Right forelimb (tissue), 1 donor: ENCODE measurements around the gene UNG.

Experiments used
- DNase-seq: peaks from one replicate; pipeline ENCODE4 v3.0.0-alpha.2; 2018

Gene UNG

GRCh38 chr12:109092497-109093021, 4.8 kb upstream of the UNG start:
- no peak for DNase-seq

DNA sequence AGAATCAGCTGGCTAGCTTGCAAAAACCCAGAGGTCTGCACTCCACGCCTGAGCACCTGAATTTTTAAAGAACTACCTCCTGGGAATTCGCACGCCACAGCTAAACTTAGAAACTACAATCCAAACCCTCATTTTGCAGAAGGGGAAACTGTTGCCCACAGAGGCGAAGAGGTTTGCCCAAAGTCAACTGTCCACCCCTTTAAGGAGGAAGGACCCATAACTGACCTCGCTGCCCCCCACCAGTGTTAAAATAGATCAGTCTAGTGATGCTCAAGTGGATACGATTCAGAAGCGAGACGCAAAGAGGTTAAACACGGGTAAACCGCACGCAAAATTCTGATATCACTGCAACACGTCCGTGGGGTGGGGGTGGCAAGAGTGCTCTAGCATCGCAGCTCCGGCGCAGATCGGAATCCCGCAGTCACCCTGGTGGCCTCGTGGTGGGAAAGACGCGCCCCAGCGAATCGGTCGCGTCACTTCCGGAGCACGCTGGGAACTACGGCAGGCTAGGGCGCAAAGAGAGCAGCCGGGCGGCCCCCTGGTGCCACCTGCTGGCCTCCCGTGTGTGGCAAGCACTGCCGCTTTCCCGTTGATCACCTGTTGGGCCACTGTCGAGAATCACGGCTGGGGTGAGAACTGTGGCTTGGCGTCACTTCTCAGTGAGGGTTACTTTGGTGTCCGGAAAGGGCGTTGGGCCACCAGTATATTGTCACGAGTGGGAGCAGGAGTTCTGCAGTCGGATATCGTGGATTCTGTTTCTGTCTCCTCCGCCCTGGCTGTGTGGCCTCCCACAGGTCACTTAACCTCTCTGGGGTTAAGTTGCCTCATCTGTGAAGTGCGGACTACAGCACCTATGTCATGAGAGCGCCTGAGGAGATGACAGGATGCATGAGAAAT, 4.1 kb upstream of the UNG start, which contains the start of gene ALKBH2:
TSS of gene ALKBH2 (minus strand) at position 451 of the 897 bp plus-strand sequence. CDS start 686 bp downstream, outside the sequence.
- peak; percentile 95 for DNase-seq

DNA sequence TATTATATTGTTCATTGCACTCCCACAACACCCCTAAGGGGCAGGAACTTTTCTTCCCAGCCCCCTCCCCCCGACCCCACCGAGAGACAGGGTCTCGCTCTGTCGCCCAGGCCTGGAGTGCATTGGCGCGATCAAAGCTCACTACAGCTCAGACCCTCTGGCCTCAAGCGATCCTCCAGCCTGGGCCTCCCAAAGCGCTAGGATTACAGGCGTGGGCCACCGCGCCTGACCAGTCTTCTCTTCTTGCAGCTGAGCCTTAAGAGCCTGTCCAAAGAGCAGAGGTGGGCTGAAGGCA, 310 bp upstream of the UNG start:
- no peak for DNase-seq

DNA sequence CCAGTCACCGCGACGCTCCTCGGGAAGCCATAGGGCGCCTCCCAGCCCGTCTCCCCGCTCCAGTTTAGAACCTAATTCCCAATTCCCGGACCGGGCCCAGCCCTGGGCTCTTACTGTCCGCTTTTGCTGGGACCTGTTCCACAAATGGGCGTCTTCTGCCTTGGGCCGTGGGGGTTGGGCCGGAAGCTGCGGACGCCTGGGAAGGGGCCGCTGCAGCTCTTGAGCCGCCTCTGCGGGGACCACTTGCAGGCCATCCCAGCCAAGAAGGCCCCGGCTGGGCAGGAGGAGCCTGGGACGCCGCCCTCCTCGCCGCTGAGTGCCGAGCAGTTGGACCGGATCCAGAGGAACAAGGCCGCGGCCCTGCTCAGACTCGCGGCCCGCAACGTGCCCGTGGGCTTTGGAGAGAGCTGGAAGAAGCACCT, 797 bp downstream of the UNG start:
- no peak for DNase-seq

GRCh38 chr12:109098651-109099050, 1.3 kb downstream of the UNG start:
- no peak for DNase-seq

DNA sequence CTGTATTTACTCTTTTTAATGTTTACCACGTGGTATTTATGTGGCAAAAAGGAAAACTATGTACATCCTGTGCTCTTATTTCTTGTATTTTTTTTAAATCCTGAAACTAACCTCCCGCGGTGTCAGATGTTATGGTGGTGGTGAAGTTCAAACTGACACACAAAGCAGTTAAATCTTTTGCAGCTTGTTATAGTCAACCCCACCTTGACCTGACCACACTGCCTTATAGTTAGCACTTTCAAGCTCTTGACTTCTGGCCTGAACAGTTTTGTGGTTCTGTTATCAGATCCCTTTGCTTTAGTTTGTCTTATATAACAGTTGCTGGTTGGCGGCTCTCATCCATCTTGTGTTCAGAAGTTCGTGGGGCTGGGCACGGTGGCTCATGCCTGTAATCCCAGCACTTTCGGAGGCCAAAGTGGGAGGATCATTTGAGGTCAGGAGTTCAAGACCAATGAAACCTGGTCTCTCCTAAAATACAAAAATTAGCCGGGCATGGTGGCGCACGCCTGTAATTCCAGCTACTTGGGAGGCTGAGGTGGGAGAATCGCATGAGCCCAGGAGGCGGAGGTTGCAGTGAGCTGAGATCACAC, 2.1 kb downstream of the UNG start:
- DNase-seq = no peak

DNA sequence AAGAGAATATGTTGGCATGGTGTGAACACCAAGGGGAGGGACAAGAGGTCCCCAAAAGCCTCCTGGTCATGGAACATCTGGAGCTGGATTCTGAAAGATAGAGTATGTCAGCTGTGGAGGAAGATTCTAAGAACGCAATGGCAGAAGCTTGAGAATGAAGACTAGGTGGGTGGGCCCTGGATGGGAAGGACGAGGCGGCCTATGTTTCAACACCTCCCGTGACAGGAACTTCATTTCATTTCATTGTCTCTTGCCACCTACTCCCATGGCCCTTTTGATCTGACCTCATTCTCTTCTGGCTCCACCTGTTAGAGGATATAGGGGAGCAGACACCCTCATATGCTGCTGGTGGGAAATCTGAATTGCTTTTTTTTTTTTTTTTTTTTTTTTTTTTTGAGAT, 3.3 kb downstream of the UNG start:
- no peak for DNase-seq

DNA sequence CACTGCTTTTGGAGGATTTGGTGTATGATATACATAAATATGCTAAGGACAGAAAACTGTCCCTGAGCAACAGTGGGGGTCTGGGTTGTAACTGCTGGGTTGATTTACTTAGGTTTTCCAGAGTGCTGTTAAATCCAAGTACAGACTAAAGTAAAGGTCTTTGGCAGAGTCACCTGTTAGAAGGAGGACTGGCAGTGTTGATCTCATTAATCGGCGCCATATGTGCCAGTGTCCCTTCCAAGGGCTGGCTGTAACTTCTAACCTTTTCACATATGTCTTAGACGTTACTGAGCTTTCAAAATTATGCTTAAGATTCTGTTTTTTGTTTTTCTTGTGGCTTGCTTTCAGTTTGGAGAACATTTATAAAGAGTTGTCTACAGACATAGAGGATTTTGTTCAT, 5.1 kb downstream of the UNG start:
- no peak for DNase-seq

GRCh38 chr12:109105176-109105575, 7.8 kb downstream of the UNG start:
- DNase-seq = no peak

- no peak for DNase-seq
Observed at GRCh38 chr12:109109746-109110350, 12.5 kb downstream of the UNG start.

DNA sequence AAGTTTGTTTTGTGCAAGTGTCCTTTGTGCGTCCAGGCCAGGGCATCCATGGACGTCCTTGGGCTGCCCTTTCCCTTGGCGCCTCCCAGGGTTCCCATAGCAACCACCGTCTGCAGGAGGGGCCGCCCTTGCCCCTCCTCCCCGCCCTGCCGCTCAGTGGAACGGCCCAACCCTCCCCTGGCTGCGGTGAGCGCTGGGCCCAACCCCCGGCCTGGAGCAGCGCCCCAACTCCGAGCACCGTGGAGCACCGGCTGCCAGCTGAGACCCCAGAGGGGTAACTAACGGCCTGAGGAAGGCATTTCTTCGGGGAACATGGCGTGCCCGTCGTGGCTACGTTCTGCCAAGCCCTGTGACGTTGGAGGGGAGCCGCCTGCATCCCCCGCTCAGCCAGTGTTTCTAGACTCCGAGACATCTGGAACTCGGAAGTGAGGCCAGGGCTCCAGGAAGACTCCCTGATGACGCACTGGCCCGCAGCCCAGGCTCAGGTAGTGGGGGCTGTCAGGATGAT, 13.6 kb downstream of the UNG start:
- peak; percentile 91 for DNase-seq

GRCh38 chr12:109112720-109113465, 15.5 kb downstream of the UNG start:
- DNase-seq = no peak

DNA sequence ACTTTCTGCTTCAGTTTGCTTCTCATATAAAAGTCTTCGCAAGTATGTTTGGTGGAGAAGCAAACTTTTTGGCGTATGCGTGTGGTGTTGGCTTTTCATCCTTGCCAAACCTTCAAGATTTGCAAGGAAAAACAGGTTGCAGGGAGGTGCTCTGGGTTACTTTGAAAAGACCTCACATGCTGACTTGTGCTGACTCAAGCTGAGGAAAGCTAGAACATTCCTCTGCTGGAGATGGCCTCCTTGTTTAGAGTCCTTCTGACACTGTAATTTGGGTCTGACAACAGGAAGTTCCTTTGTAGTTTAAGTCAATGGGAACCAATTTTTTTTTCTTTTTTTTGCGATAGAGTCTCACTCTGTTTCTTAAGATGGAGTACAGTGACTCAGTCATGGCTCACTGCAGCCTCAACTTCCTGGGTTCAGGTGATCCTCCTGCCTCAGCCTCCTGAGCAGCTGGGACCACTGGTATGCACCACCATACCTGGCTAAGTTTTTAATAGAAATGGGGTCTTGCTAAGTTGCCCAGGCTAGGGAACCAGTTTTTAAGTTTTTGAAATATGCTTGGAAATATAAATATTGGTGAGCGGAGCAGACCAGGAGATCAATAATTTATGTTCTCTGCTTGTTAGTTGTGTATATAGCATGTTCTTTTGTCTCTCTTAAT, 16.4 kb downstream of the UNG start:
- no peak for DNase-seq

DNA sequence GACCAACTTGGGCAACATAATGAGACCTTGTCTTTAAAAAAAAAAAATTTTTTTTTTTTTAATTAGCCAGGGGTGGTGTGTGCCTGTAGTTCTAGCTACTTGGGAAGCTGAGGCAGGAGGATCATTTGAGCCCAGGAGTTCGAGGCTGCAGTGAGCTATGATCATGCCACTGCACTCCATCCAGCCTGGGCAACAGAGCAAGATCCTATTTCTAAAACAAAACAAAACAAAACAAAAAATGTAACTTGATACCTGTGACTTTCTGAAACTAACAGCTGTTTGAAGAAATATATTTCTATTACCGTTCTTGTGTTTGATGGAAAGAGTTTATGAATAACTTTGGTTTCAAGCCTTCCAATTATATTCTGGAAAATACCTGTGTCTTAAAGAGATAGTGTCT, 17.2 kb downstream of the UNG start:
- DNase-seq = no peak

- no peak for DNase-seq
Observed at GRCh38 chr12:109115404-109115757, 18.0 kb downstream of the UNG start.

DNA sequence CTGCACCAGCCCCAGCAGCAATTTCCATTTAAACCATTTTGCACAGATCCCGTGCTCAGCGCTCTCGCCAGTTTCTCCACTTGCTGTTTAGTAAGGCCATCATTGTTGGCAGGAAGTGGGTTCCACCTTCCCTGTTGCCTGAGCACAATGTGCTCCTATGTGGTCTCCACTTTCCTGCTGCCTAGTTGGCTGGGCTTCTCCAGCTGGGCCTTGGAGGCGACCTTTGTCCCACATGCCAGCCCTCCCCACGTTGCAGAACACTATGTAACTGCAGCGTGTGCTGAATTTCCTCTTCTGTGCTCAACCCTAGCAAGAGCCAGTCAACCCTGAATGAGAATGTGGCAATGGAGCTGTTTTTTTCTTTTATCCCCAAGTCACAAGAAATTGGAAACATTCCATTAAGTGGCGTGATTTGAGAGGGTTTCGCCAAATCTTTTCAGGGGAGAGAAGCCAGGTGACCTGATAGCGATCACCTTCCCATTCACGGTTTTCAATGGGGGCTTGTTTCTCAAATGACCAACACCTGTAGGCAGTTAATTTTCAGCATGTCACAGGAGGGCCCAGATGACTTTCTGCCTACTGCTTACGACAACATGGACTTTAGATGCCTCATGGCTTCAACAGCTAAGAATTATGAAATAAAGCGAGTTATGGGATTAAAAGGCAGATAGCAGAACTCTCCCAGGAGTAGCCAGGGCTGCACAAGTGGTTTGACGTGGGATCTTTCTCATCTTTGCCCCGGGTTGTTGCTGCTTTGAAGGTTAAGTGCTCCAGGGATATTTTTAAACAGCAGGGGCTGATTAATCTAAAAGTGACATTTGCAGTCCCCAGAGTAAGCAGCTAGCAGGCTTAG, 18.6 kb downstream of the UNG start, which contains the start of gene ACACB:
TSS of gene ACACB (plus strand) at position 830 of the 853 bp plus-strand sequence. CDS start 22,819 bp downstream, outside the sequence.
- no peak for DNase-seq

- DNase-seq = no peak
Observed at GRCh38 chr12:109116611-109116949, 19.2 kb downstream of the UNG start.

DNA sequence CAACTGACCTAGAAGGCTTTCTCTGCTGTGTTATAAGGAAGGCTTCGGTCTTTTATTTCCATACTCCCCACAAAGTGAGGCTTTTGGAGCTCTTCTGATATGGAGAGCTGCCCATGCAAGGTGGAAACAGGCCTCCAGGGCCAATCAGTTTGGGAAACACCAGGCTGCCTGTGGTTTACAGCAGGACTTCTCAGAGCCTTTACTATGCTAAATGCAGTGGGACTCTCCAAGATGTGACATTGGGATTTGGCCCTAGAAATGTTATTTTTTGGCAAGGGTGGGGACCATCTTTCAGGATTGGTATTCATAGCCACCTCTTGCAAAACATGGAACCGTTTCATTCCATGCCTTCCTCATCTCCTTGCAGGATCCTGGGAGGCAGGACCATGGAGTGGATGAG, 22.7 kb downstream of the UNG start:
- DNase-seq = no peak

- DNase-seq = no peak
Observed at GRCh38 chr12:109120557-109120956, 23.2 kb downstream of the UNG start.

GRCh38 chr12:109121346-109121880, 24.0 kb downstream of the UNG start:
- no peak for DNase-seq
